ENCODE measurements around the gene CPB2.

The CPB2 gene

DNA sequence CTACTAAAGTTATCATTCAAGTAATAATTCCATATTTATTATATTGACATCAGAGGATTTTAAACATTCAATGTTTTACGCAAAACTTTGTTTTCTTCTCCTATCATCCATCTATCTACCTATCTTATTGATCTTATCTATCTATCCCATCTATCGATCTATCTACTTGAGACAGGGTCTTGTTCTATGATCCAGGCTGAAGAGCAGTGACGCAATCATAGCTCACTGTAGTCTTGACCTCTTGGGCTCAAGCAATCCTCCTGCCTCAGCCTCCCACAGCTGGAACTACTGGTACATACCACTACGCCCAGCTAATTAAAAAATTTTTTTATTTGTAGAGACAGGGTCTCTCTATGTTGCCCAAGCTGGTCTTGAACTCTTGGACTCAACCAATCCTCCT lies 79.7 kb downstream of the CPB2 start:
- no CpG with 5 or more reads among the region's 4 CpGs for WGBS, 2 donors (ENCODE audit: extremely low coverage in 2 of 2, insufficient read length in 2 of 2, insufficient replicate concordance in 1 of 2)
- Histone ChIP-seq H3K4me1 (ENCODE audit: control insufficient read depth in 2 of 2, insufficient read depth in 1 of 2, low read depth in 1 of 2, low read length in 2 of 2) (peaks cover 0 to 2% of the 10 kb centered on the region in 2 donors), H2BK15ac (ENCODE audit: low read length) (no peak overlapping the region), H3K4me3 (ENCODE audit: low read length in 2 of 2) (no peak overlapping the region), H3K4ac (ENCODE audit: low read length) (no peak overlapping the region), H3K9ac (ENCODE audit: low read depth, low read length, poor library complexity) (no peak overlapping the region), H3K18ac (ENCODE audit: low read length) (no peak overlapping the region), H2BK5ac (ENCODE audit: low read length) (no peak overlapping the region), H3K36me3 (replicated peaks in 1 of 2; ENCODE audit: control insufficient read depth in 2 of 2, insufficient read depth in 2 of 2, low read length in 2 of 2) (peaks cover 0 to 57% of the 10 kb centered on the region in 2 donors), H2AFZ (ENCODE audit: low read length) (no peak overlapping the region), H3K27ac (replicated peaks; ENCODE audit: low read length) (no peak overlapping the region), H3K79me1 (ENCODE audit: low read depth, low read length) (peaks cover 3% of the 10 kb centered on the region), H3K14ac (ENCODE audit: low read length) (no peak overlapping the region), H2BK120ac (ENCODE audit: low read depth, low read length) (no peak overlapping the region), H3K9me3 (replicated peaks in 1 of 2; ENCODE audit: control insufficient read depth in 2 of 2, insufficient read depth in 1 of 2, low read depth in 1 of 2, low read length in 2 of 2) (peaks cover 0 to 6% of the 10 kb centered on the region in 2 donors), H2AK5ac (ENCODE audit: low read depth, low read length) (no peak overlapping the region), H4K8ac (ENCODE audit: low read depth, low read length) (no peak overlapping the region), H3K27me3 (ENCODE audit: control insufficient read depth in 3 of 3, insufficient read depth in 3 of 3, low read depth in 1 of 3, low read length in 3 of 3) (no peaks in the 10 kb centered on the region), H3K23ac (ENCODE audit: low read depth, low read length, poor library complexity) (no peak overlapping the region), H4K91ac (ENCODE audit: low read depth, low read length, poor library complexity) (no peak overlapping the region), H2BK12ac (ENCODE audit: low read length) (no peak overlapping the region), H3K4me2 (ENCODE audit: insufficient read depth, low read length, poor library complexity, severe bottlenecking) (no peak overlapping the region)
- no peak for DNase-seq (ENCODE audit: low spot score)

DNA sequence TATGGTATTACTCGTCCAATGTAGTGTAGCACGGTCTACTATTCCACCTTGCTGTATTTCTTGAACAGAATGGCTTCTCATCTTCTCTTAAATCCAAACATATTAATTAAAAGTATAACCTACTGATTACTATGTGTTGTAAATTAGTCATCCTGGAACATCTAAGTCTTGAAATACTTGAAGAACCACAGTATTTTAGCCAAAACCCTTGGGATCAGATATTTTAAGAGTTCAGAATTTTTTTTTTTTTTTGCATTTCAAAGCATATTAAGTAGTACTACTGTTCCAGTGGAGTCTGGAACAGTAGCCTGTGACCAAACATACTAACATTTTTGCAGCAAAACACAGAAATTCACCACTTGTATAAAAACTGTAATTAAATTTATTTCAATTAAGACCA lies 82.4 kb downstream of the CPB2 start:
- no CpG with 5 or more reads among the region's 2 CpGs for WGBS, 2 donors (ENCODE audit: extremely low coverage in 2 of 2, insufficient read length in 2 of 2, insufficient replicate concordance in 1 of 2)
- Histone ChIP-seq H2BK5ac (ENCODE audit: low read length) (no peak overlapping the region), H3K79me1 (ENCODE audit: low read depth, low read length) (peaks cover 3% of the 10 kb centered on the region), H2AFZ (ENCODE audit: low read length) (no peak overlapping the region), H3K18ac (ENCODE audit: low read length) (no peak overlapping the region), H3K9ac (ENCODE audit: low read depth, low read length, poor library complexity) (no peak overlapping the region), H2AK5ac (ENCODE audit: low read depth, low read length) (no peak overlapping the region), H3K4ac (ENCODE audit: low read length) (no peak overlapping the region), H3K4me3 (ENCODE audit: low read length in 2 of 2) (no peak overlapping the region), H3K27ac (replicated peaks; ENCODE audit: low read length) (no peak overlapping the region), H3K23ac (ENCODE audit: low read depth, low read length, poor library complexity) (no peak overlapping the region), H3K36me3 (replicated peaks in 1 of 2; ENCODE audit: control insufficient read depth in 2 of 2, insufficient read depth in 2 of 2, low read length in 2 of 2) (peaks cover 3 to 67% of the 10 kb centered on the region in 2 donors), H4K91ac (ENCODE audit: low read depth, low read length, poor library complexity) (no peak overlapping the region), H4K8ac (ENCODE audit: low read depth, low read length) (no peak overlapping the region), H3K14ac (ENCODE audit: low read length) (no peak overlapping the region), H2BK15ac (ENCODE audit: low read length) (no peak overlapping the region), H3K9me3 (replicated peaks in 1 of 2; ENCODE audit: control insufficient read depth in 2 of 2, insufficient read depth in 1 of 2, low read depth in 1 of 2, low read length in 2 of 2) (no peaks in the 10 kb centered on the region), H3K4me1 (ENCODE audit: control insufficient read depth in 2 of 2, insufficient read depth in 1 of 2, low read depth in 1 of 2, low read length in 2 of 2) (peaks cover 0 to 2% of the 10 kb centered on the region in 2 donors), H3K27me3 (ENCODE audit: control insufficient read depth in 3 of 3, insufficient read depth in 3 of 3, low read depth in 1 of 3, low read length in 3 of 3) (no peaks in the 10 kb centered on the region), H2BK12ac (ENCODE audit: low read length) (no peak overlapping the region), H2BK120ac (ENCODE audit: low read depth, low read length) (no peak overlapping the region), H3K4me2 (ENCODE audit: insufficient read depth, low read length, poor library complexity, severe bottlenecking) (no peak overlapping the region)
- DNase-seq (ENCODE audit: low spot score): no peak

DNA sequence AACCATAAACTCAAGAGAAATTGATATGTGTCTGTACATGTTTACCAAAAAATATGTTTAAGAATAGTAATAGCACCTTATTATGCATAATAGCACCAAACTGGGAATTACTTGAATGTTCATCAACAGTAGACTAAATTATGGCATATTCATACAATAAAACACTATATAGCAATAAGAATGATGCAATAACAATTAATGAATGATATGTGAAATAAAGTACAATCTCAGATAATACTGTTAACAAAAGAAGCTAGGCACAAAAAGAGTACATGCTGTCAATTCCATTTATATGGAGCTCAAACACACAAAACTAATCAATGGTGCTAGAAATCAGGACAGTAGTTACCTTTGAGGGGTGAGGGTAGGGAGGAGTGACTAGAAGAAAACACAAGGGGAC lies 88.6 kb downstream of the CPB2 start:
- H3K27me3 ChIP-seq (ENCODE audit: control insufficient read depth in 3 of 3, insufficient read depth in 3 of 3, low read depth in 1 of 3, low read length in 3 of 3): no peaks in the 10 kb centered on the region
- peaks cover 6 to 98% of the 10 kb centered on the region in 2 donors for H3K36me3 ChIP-seq (replicated peaks in 1 of 2; ENCODE audit: control insufficient read depth in 2 of 2, insufficient read depth in 2 of 2, low read length in 2 of 2)
- no peak overlapping the region for H3K18ac ChIP-seq (ENCODE audit: low read length)
- H2BK5ac ChIP-seq (ENCODE audit: low read length): no peak overlapping the region
- no peak overlapping the region for H3K4ac ChIP-seq (ENCODE audit: low read length)
- no peak overlapping the region for H2BK15ac ChIP-seq (ENCODE audit: low read length)
- no peaks in the 10 kb centered on the region for H3K79me1 ChIP-seq (ENCODE audit: low read depth, low read length)
- H3K4me2 ChIP-seq (ENCODE audit: insufficient read depth, low read length, poor library complexity, severe bottlenecking): no peak overlapping the region
- no peaks in the 10 kb centered on the region for H3K9me3 ChIP-seq (replicated peaks in 1 of 2; ENCODE audit: control insufficient read depth in 2 of 2, insufficient read depth in 1 of 2, low read depth in 1 of 2, low read length in 2 of 2)
- no peak overlapping the region for H2BK120ac ChIP-seq (ENCODE audit: low read depth, low read length)
- no peak overlapping the region for H2AK5ac ChIP-seq (ENCODE audit: low read depth, low read length)
- no peaks in the 10 kb centered on the region for H3K4me1 ChIP-seq (ENCODE audit: control insufficient read depth in 2 of 2, insufficient read depth in 1 of 2, low read depth in 1 of 2, low read length in 2 of 2)
- H3K23ac ChIP-seq (ENCODE audit: low read depth, low read length, poor library complexity): no peak overlapping the region
- H3K4me3 ChIP-seq (ENCODE audit: low read length in 2 of 2): no peak overlapping the region
- H2AFZ ChIP-seq (ENCODE audit: low read length): no peak overlapping the region
- H3K14ac ChIP-seq (ENCODE audit: low read length): no peak overlapping the region
- H4K91ac ChIP-seq (ENCODE audit: low read depth, low read length, poor library complexity): no peak overlapping the region
- no peak overlapping the region for H2BK12ac ChIP-seq (ENCODE audit: low read length)
- no peak overlapping the region for H3K27ac ChIP-seq (replicated peaks; ENCODE audit: low read length)
- H3K9ac ChIP-seq (ENCODE audit: low read depth, low read length, poor library complexity): no peak overlapping the region
- no peak for DNase-seq (ENCODE audit: low spot score)
- H4K8ac ChIP-seq (ENCODE audit: low read depth, low read length): no peak overlapping the region

DNA sequence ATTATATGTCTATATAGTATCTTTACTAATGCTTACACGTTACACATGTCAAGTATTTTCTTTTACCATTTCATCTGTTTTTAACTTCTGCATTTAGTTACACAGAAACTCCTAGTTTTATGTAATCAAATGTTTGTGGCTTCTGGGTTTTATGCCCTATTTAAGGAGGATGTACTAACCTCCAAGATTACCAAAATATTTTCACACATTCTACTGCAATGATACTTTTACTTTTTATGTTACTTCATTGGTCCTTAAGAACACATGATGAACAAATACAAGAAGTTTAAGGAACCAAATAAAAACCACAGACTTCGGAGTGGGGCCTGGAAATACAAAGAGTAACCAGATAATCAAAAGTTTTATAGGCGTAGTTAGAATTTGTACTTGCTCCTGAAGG lies 89.5 kb downstream of the CPB2 start:
- H2BK120ac ChIP-seq (ENCODE audit: low read depth, low read length): no peak overlapping the region
- no peak for DNase-seq (ENCODE audit: low spot score)
- no peak overlapping the region for H3K27ac ChIP-seq (replicated peaks; ENCODE audit: low read length)
- H2AFZ ChIP-seq (ENCODE audit: low read length): no peak overlapping the region
- H4K91ac ChIP-seq (ENCODE audit: low read depth, low read length, poor library complexity): no peak overlapping the region
- no peaks in the 10 kb centered on the region for H3K4me1 ChIP-seq (ENCODE audit: control insufficient read depth in 2 of 2, insufficient read depth in 1 of 2, low read depth in 1 of 2, low read length in 2 of 2)
- H2BK15ac ChIP-seq (ENCODE audit: low read length): no peak overlapping the region
- no peak overlapping the region for H3K9ac ChIP-seq (ENCODE audit: low read depth, low read length, poor library complexity)
- WGBS, 2 donors (ENCODE audit: extremely low coverage in 2 of 2, insufficient read length in 2 of 2, insufficient replicate concordance in 1 of 2): no CpG with 5 or more reads among the region's 3 CpGs
- H3K27me3 ChIP-seq (ENCODE audit: control insufficient read depth in 3 of 3, insufficient read depth in 3 of 3, low read depth in 1 of 3, low read length in 3 of 3): no peaks in the 10 kb centered on the region
- peaks cover 6 to 98% of the 10 kb centered on the region in 2 donors for H3K36me3 ChIP-seq (replicated peaks in 1 of 2; ENCODE audit: control insufficient read depth in 2 of 2, insufficient read depth in 2 of 2, low read length in 2 of 2)
- H3K4me2 ChIP-seq (ENCODE audit: insufficient read depth, low read length, poor library complexity, severe bottlenecking): no peak overlapping the region
- no peak overlapping the region for H2BK12ac ChIP-seq (ENCODE audit: low read length)
- no peak overlapping the region for H4K8ac ChIP-seq (ENCODE audit: low read depth, low read length)
- no peaks in the 10 kb centered on the region for H3K9me3 ChIP-seq (replicated peaks in 1 of 2; ENCODE audit: control insufficient read depth in 2 of 2, insufficient read depth in 1 of 2, low read depth in 1 of 2, low read length in 2 of 2)
- no peak overlapping the region for H3K4ac ChIP-seq (ENCODE audit: low read length)
- H3K18ac ChIP-seq (ENCODE audit: low read length): no peak overlapping the region
- no peak overlapping the region for H3K14ac ChIP-seq (ENCODE audit: low read length)
- H3K4me3 ChIP-seq (ENCODE audit: low read length in 2 of 2): no peak overlapping the region
- H3K23ac ChIP-seq (ENCODE audit: low read depth, low read length, poor library complexity): no peak overlapping the region
- no peak overlapping the region for H2AK5ac ChIP-seq (ENCODE audit: low read depth, low read length)
- no peak overlapping the region for H2BK5ac ChIP-seq (ENCODE audit: low read length)
- H3K79me1 ChIP-seq (ENCODE audit: low read depth, low read length): no peaks in the 10 kb centered on the region

Measured in neuronal stem cell (in vitro differentiated cells).